Measurements from ENCODE around the gene NAALADL2.
"Not testable (repeated sequence)": the region's sequence is repeated elsewhere in the genome, so short reads cannot be mapped to it uniquely, and the experiment has no call there.

- TF ChIP-seq, protein P1, sequence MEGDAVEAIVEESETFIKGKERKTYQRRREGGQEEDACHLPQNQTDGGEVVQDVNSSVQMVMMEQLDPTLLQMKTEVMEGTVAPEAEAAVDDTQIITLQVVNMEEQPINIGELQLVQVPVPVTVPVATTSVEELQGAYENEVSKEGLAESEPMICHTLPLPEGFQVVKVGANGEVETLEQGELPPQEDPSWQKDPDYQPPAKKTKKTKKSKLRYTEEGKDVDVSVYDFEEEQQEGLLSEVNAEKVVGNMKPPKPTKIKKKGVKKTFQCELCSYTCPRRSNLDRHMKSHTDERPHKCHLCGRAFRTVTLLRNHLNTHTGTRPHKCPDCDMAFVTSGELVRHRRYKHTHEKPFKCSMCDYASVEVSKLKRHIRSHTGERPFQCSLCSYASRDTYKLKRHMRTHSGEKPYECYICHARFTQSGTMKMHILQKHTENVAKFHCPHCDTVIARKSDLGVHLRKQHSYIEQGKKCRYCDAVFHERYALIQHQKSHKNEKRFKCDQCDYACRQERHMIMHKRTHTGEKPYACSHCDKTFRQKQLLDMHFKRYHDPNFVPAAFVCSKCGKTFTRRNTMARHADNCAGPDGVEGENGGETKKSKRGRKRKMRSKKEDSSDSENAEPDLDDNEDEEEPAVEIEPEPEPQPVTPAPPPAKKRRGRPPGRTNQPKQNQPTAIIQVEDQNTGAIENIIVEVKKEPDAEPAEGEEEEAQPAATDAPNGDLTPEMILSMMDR (IDR thresholded peaks at IDR 0.05 in 2 of 3, conservative IDR thresholded peaks at IDR 0.05 in 1 of 3; ENCODE audit: insufficient read depth in 2 of 3, low read depth in 1 of 3, low read length in 3 of 3) = not testable (repeated sequence)
- TF ChIP-seq TAF1 (IDR thresholded peaks at IDR 0.05; ENCODE audit: control insufficient read depth, extremely low read depth, insufficient read depth, low read length, severe bottlenecking) = not testable (repeated sequence)
Measured at GRCh38 chr3:175371187-175371586, 512.1 kb downstream of the NAALADL2 start.
